TTC549 (cell line): ENCODE measurements around the gene SPAG4.

Experiments used
- FAIRE-seq: peaks from 2 replicates; lab custom pipeline; 2012; peaks lifted over from hg19 to GRCh38; lab: Jason Lieb, UNC

The SPAG4 gene

GRCh38 chr20:35599776-35600120 is 15.9 kb upstream of the SPAG4 start:
- no peak for FAIRE-seq

GRCh38 chr20:35600176-35600992 is 15.2 kb upstream of the SPAG4 start:
- FAIRE-seq, result no peak

GRCh38 chr20:35600993-35601973 is 14.3 kb upstream of the SPAG4 start:
- FAIRE-seq, result no peak

GRCh38 chr20:35601990-35602389 is 13.6 kb upstream of the SPAG4 start:
- no peak for FAIRE-seq

GRCh38 chr20:35602851-35603495 is 12.7 kb upstream of the SPAG4 start:
- no peak for FAIRE-seq

GRCh38 chr20:35603695-35604448 is 11.8 kb upstream of the SPAG4 start:
- no peak for FAIRE-seq

GRCh38 chr20:35604449-35604747 is 11.2 kb upstream of the SPAG4 start:
- FAIRE-seq, result no peak

- FAIRE-seq, result no peak
Observed at GRCh38 chr20:35606127-35606526, 9.5 kb upstream of the SPAG4 start.

GRCh38 chr20:35607003-35607735 is 8.5 kb upstream of the SPAG4 start:
- no peak for FAIRE-seq

- no peak for FAIRE-seq
Observed at GRCh38 chr20:35610833-35611427, 4.7 kb upstream of the SPAG4 start.

- no peak for FAIRE-seq
Observed at GRCh38 chr20:35611482-35611881, 4.1 kb upstream of the SPAG4 start.

GRCh38 chr20:35616465-35617396 is 1.1 kb downstream of the SPAG4 start:
- peak; percentile 75 for FAIRE-seq

- no peak for FAIRE-seq
Observed at GRCh38 chr20:35617397-35618262, 2.0 kb downstream of the SPAG4 start.

- FAIRE-seq, result no peak
Observed at GRCh38 chr20:35618263-35619131, 2.9 kb downstream of the SPAG4 start.

- peak; percentile 7 for FAIRE-seq
Observed at GRCh38 chr20:35619196-35620095, 3.8 kb downstream of the SPAG4 start.

- FAIRE-seq, result no peak
Observed at GRCh38 chr20:35620818-35621559, 5.4 kb downstream of the SPAG4 start.
